Effector memory CD4-positive, alpha-beta T cell (primary cell): ENCODE measurements around the gene CDY1.
"Not testable (repeated sequence)": the region's sequence is repeated elsewhere in the genome, so short reads cannot be mapped to it uniquely, and the experiment has no call there.

ENCODE experiments used
- DNase-seq, 3 donors: peaks; one replicate each; pipeline ENCODE4 v3.0.0-alpha.2; 2020
- H3K27ac ChIP-seq: 2 replicates; pipeline ENCODE4 v1.7.0; 2013; ENCODE audit warnings: mild to moderate bottlenecking, low read length, moderate library complexity; ENCODE audit not compliant: insufficient read depth, poor library complexity, severe bottlenecking
- H3K27me3 ChIP-seq: replicated peaks from 2 replicates; pipeline ENCODE4 v1.7.0; 2013; ENCODE audit warnings: mild to moderate bottlenecking, low read length; ENCODE audit not compliant: insufficient read depth, control insufficient read depth, poor library complexity, severe bottlenecking
- H3K36me3 ChIP-seq: 2 replicates; pipeline ENCODE4 v1.7.0; 2013; ENCODE audit warnings: mild to moderate bottlenecking, low read length, moderate library complexity; ENCODE audit not compliant: control insufficient read depth, insufficient read depth
- H3K4me1 ChIP-seq: 2 replicates; pipeline ENCODE4 v1.7.0; 2013; ENCODE audit warnings: low read length, mild to moderate bottlenecking; ENCODE audit not compliant: control insufficient read depth, insufficient read depth, poor library complexity, severe bottlenecking
- H3K4me3 ChIP-seq: 2 replicates; pipeline ENCODE4 v1.7.0; 2013; ENCODE audit warnings: low read length, low read depth, mild to moderate bottlenecking; ENCODE audit not compliant: insufficient read depth, poor library complexity, severe bottlenecking
- H3K9me3 ChIP-seq: 2 replicates; pipeline ENCODE4 v1.7.0; 2013; ENCODE audit warnings: mild to moderate bottlenecking, low read length, moderate library complexity; ENCODE audit not compliant: control insufficient read depth
- total RNA-seq, 3 donors: gene quantifications; one replicate each; lab custom pipeline; 2026; lab: John Stamatoyannopoulos, UW

The CDY1 gene, protein sequence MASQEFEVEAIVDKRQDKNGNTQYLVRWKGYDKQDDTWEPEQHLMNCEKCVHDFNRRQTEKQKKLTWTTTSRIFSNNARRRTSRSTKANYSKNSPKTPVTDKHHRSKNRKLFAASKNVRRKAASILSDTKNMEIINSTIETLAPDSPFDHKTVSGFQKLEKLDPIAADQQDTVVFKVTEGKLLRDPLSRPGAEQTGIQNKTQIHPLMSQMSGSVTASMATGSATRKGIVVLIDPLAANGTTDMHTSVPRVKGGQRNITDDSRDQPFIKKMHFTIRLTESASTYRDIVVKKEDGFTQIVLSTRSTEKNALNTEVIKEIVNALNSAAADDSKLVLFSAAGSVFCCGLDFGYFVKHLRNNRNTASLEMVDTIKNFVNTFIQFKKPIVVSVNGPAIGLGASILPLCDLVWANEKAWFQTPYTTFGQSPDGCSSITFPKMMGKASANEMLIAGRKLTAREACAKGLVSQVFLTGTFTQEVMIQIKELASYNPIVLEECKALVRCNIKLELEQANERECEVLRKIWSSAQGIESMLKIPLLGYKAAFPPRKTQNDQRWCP
- 0 reads per million in 3 donors for total RNA-seq

GRCh38 chrY:25621817-25622216 lies at the start of gene CDY1:
TSS of gene CDY1 (plus strand) at chrY:25622117. CDS start at chrY:25622443, 326 bp downstream.
- DNase-seq, H3K27me3 ChIP-seq, H3K36me3 ChIP-seq, H3K9me3 ChIP-seq, H3K27ac ChIP-seq, H3K4me3 ChIP-seq, H3K4me1 ChIP-seq: not testable (repeated sequence)

GRCh38 chrY:25593336-25593735 lies 28.6 kb upstream of the CDY1 start:
- not testable (repeated sequence) for H3K27me3 ChIP-seq, H3K9me3 ChIP-seq, DNase-seq, H3K27ac ChIP-seq, H3K36me3 ChIP-seq, H3K4me1 ChIP-seq, H3K4me3 ChIP-seq

GRCh38 chrY:25620209-25620608 lies 1.7 kb upstream of the CDY1 start:
- H3K27me3 ChIP-seq, H3K4me1 ChIP-seq, H3K9me3 ChIP-seq, H3K27ac ChIP-seq, H3K36me3 ChIP-seq, H3K4me3 ChIP-seq, DNase-seq: not testable (repeated sequence)

DNA sequence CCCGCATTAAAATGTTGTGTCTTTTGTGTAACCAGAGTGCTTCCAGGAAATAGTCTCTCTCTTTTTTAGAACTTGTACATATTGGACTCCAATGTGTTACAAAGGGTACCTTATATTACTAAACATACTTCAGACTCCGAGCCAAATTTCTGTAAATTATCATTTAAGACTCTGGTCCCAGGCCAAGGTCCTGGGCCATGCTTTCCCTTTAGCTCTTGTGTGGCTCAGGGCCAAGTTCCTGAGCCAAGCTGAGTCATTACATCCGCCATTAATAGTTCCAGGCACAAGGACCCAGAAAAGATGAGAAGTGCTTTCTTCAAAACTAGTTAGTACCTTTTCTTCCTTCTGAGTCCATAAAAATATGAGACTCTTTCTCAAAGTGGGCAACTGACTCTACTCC lies 4.6 kb downstream of the CDY1 start:
- H3K27me3 ChIP-seq, H3K4me1 ChIP-seq, H3K27ac ChIP-seq, H3K36me3 ChIP-seq, H3K9me3 ChIP-seq, H3K4me3 ChIP-seq, DNase-seq: not testable (repeated sequence)

DNA sequence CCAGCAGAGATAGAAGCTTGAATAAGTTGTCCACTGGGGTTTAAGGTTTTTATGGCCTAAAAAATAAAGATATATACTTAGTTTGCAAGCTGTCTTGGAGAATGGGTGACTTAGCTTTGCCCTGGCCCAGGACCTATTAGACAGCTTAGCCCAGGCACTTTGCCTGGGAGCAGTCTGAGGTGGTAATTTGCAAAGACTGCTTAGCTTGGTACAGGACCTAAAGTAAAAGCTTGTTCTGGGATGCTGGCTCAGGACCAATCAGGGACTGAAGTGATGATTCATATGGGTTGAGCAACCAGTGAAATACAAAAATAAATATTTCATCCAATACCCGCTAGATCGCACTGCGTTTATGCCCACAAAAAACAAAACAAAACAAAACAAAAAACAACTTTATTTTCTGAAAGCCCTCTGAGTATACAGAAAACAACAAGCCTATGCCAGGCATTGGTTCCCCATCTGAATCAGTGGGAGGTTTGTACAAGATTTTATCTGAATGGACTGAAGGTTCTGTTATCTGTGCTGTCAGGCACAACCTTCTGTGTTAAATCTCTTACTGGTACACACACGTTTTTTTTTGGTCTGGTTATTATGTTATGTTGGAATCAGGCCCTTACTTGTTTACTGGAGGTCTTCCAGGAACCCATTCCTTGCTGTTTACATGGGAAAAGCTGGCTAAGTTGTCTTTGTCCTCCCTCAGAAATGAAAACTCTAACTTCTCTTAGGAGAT lies 8.6 kb downstream of the CDY1 start:
- H3K27ac ChIP-seq, H3K27me3 ChIP-seq, H3K36me3 ChIP-seq, H3K9me3 ChIP-seq, H3K4me1 ChIP-seq, DNase-seq, H3K4me3 ChIP-seq: not testable (repeated sequence)

DNA sequence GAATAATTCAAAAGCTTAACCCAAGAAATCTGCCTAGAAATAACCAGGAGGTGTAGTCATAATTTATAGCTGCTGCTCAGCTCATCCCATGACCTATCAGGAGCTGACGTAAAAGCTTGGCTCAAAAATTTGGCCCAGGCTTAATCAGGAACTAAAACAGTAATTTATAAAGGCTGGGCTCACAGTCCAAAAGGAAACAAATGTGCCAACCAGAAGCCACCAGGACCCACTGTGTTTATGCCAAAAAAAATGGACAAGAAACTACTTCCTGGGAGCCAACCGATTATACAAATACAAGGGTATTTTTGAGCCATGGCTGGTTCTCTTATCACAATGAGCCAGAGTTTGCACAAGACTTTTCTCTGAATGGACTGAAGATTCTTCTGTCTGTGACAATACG lies 17.9 kb downstream of the CDY1 start:
- not testable (repeated sequence) for H3K4me3 ChIP-seq, H3K36me3 ChIP-seq, H3K27me3 ChIP-seq, H3K27ac ChIP-seq, H3K9me3 ChIP-seq, DNase-seq, H3K4me1 ChIP-seq

GRCh38 chrY:25643024-25643915 lies 21.4 kb downstream of the CDY1 start:
- not testable (repeated sequence) for H3K27ac ChIP-seq, H3K4me3 ChIP-seq, H3K4me1 ChIP-seq, H3K27me3 ChIP-seq, H3K36me3 ChIP-seq, DNase-seq, H3K9me3 ChIP-seq
